ENCODE results near the gene ZCCHC14. TPM values are rescaled to one million over a fixed set of nuclear protein-coding genes. Genes with fewer than 3 reads are reported as not detected.
"Not testable (repeated sequence)": the region's sequence is repeated elsewhere in the genome, so short reads cannot be mapped to it uniquely, and the experiment has no call there.

Gene ZCCHC14
- total RNA-seq, 1 donor from 2014 or later: 13.2 TPM

GRCh38 chr16:87486713-87487247, 6.0 kb downstream of the ZCCHC14 start:
- intact Hi-C loops (cut with DNase I): no loop called here
- ATAC-seq (ENCODE audit: poor library complexity) (no peak), DNase-seq (no peak)

DNA sequence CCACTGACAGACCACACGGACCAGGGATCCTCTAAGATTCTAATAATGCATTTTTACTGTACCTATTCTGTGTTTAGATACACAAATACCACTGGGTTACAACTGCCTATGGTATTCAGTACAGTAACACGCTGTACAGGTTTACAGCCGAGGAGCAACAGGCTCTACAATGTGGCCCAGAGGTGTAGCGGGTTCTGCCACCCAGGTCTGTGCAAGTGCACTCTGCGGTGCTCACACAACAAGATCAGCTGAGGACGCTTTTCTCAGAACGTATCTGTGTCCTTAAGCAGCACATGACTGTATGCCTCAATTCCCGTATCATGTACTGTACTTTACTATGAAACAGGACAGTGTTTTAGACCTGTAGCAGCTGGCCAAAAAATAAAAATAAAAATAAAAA, 6.5 kb downstream of the ZCCHC14 start:
- intact Hi-C loops (cut with DNase I): no loop called here
- DNase-seq (no peak), ATAC-seq (ENCODE audit: poor library complexity) (no peak)

GRCh38 chr16:87485792-87486191, 7.0 kb downstream of the ZCCHC14 start:
- ATAC-seq (ENCODE audit: poor library complexity); DNase-seq; intact Hi-C loops (cut with DNase I): not testable (repeated sequence)

DNA sequence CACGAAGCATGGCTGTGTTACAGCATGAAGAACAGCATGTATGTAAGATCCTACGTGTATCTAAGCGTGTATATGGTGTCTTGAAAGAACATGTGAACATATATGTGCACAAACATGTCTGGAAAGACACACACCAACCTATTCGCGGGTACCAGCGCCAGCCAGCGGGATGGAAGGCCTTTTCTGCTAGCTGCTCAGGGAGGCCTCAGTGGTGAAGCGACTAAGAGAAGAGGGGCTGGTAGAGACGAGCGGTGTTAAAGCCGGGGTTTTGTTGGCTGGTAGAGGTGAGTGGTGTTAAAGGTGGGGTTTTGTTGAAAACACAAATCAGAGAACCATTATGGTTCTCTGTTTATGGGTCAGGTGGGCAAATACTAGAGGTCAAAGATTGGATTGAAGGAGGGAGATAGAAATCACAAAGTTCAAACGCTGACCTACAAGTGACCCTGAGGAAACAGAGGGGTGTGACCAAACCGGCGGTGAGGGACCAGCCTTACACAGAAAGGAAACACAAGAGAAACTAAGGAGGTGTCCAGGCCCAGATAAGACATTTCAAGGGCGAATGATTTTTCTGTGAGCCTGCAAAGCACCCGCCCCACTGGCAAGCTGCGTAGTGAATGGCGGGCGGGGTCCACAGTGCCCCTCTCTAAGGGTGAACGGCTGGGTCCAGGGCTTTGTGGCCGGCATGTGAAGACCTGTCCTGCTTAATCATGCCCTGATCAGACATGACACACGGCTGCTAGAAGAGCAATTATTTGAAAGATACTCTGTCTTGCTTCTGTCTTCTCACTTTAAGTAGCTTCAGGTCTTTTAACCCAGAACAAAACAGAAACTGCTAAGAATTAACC, 8.1 kb downstream of the ZCCHC14 start:
- ATAC-seq (ENCODE audit: poor library complexity) (no peak), DNase-seq (no peak)
- intact Hi-C loops (cut with DNase I): no loop called here

GRCh38 chr16:87483481-87483880, 9.3 kb downstream of the ZCCHC14 start:
- intact Hi-C loops (cut with DNase I): no loop called here
- no peak for DNase-seq
- ATAC-seq (ENCODE audit: poor library complexity): no peak

DNA sequence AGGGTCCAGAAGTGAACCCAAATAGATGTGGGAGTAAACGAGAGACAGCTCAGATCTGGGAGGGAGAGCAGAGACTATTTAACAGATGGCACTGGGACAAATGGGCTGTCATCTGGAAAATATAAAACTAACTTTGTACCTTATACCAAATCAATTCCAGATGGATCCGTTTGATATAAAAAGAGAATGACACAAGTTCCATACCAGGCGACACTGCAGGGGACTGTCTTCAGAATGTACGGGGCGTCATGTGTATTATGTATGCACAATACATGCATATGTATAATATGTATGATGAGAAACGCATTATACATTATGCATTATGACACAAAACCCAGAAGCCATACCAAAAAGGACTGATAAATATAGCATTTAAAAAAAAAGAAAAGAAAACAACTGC, 10.2 kb downstream of the ZCCHC14 start:
- ATAC-seq (ENCODE audit: poor library complexity); DNase-seq; intact Hi-C loops (cut with DNase I): not testable (repeated sequence)

- intact Hi-C loops (cut with DNase I): no loop called here
- ATAC-seq (ENCODE audit: poor library complexity): no peak
Measured at GRCh38 chr16:87482266-87482665, 10.6 kb downstream of the ZCCHC14 start.

GRCh38 chr16:87481711-87482110, 11.1 kb downstream of the ZCCHC14 start:
- ATAC-seq (ENCODE audit: poor library complexity); intact Hi-C loops (cut with DNase I); DNase-seq: not testable (repeated sequence)

More at GRCh38 chr16:87482266-87482665, 10.6 kb downstream of the ZCCHC14 start:
- no peak for DNase-seq

DNA sequence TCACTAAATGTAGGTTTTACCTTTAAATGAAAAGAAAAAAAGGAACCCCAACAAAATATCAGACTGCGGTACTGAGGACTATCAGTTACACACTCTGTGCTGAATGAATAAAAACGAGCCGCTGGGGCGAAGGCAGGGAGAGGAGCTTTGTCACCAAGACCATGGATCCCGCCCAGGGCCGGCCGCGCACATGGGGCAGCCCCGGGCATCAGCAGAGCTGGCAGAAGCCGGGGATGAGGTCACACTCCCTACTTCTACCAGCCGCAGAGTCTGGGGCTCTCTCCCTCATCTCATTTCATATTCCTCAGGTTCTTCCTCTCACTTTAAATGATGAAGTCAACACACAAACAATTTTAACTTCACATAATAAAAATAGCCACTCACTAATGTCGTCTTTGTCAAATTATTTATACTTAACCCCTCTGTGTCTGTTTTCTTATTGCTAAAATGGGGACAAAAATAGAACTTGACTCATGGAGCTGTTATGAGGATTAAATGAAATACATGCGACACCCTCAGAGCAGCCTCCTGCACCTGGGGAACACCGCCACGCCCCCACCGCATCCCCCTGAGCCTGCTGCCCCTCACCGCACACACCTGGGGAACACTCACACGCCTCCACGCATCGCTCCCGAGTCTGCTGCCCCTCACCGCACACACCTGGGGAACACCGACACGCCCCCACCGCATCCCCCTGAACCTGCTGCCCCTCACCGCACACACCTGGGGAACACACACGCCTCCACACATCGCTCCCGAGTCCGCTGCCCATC, 15.4 kb downstream of the ZCCHC14 start:
- DNase-seq (peak; percentile 78), ATAC-seq (ENCODE audit: poor library complexity) (peak; percentile 94)
- intact Hi-C loops (cut with DNase I): not testable (repeated sequence)

- DNase-seq (no peak), ATAC-seq (ENCODE audit: poor library complexity) (no peak)
- intact Hi-C loops (cut with DNase I): no loop called here
Measured at GRCh38 chr16:87474566-87474996, 18.2 kb downstream of the ZCCHC14 start.

GRCh38 chr16:87474017-87474416, 18.8 kb downstream of the ZCCHC14 start:
- ATAC-seq (ENCODE audit: poor library complexity): no peak
- intact Hi-C loops (cut with DNase I): no loop called here

DNA sequence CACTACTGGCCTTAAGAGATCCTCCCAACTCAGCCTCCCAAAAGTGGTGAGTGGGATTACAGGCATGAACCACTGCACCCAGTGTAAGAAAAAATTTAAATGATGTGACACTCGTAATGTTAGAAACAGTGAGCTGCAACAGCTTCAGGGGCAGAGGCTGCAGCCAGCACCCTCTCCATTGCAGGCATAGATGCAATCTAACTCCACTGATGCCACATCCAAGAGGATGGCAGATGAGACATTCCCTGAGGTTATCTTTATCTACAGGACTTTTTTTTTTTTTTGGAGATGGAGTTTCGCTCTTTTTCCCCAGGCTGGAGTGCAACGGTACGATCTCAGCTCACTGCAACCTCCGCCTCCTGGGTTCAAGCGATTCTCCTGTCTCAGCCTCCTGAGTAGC, 19.9 kb downstream of the ZCCHC14 start:
- ATAC-seq (ENCODE audit: poor library complexity): no peak
- DNase-seq: no peak
- intact Hi-C loops (cut with DNase I): no loop called here

More at GRCh38 chr16:87474017-87474416, 18.8 kb downstream of the ZCCHC14 start:
- DNase-seq: no peak

DNA sequence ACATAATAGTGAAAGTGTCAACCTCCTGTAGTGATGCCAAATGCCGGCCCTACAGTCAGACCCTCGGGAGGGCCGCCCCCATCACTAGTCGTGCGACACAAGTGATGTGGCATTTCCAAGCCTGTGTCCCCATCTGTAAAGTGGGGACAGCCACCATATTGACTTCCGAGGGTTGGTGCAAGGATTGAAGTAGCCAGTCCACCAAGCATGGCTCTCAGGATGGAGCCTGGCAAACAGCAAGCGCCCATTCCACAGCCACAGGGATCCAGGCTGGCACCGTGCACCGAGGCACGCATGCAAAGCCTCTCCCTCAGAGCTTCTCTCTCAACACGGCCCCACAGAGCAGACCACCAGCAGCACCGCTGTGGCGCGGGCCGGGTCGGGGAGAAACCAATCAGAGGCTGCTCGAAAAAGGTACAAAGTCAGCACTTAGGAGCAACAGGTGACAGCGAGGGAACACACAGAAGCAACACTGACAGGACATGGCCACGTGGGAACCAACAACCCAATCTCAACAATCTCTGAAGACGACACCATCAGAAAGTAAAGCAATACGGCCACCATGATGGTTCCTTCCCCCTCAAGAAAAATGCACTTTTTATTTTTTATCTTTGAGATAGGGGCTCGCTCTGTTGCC, 20.6 kb downstream of the ZCCHC14 start:
- DNase-seq (no peak), ATAC-seq (ENCODE audit: poor library complexity) (no peak)
- intact Hi-C loops (cut with DNase I): no loop called here

GRCh38 chr16:87471278-87472141, 21.3 kb downstream of the ZCCHC14 start:
- ATAC-seq (ENCODE audit: poor library complexity) (peak; percentile 36), DNase-seq (no peak)
- intact Hi-C loops (cut with DNase I): no loop called here

DNA sequence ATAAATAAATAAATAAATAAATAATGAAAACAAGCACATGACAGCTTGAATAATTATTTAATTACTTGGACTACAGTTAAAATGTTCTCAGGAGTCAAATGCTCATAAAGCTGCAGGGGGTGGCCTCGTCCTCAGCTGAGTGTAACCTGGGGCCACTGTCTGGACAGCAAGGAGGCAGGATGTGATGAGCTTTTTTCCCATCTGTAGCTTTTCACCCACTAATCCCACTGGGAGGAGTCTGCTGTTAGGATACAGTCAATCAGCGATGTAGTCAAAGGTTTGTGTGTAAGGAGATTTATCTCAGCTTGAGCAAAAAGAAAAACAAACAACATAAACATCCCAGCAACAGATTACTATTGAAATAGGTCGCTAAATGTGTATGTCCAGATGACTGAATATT, 22.5 kb downstream of the ZCCHC14 start:
- intact Hi-C loops (cut with DNase I): no loop called here

DNA sequence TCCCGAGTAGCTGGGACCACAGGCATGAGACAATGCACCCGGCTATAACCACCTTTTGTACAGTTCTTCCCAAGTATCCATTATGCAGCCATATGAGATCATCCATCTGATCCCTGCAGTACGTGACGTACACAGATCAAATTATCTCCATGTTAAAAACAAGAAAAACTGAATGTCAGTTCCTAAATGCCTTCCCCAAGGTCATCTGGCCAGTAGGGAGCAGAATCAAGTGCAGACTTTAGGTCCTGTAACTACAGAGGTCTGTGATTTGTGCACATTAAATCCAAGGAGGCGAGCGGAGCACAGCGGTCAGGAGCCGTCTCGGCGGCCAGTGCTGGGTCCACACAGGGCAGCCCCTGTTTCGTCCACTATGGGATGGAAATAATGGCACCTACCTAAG, 23.7 kb downstream of the ZCCHC14 start:
- intact Hi-C loops (cut with DNase I): no loop called here
- no peak for ATAC-seq (ENCODE audit: poor library complexity)
- DNase-seq: no peak

More for the DNA sequence above, 22.5 kb downstream of the ZCCHC14 start:
- DNase-seq (no peak), ATAC-seq (ENCODE audit: poor library complexity) (no peak)

DNA sequence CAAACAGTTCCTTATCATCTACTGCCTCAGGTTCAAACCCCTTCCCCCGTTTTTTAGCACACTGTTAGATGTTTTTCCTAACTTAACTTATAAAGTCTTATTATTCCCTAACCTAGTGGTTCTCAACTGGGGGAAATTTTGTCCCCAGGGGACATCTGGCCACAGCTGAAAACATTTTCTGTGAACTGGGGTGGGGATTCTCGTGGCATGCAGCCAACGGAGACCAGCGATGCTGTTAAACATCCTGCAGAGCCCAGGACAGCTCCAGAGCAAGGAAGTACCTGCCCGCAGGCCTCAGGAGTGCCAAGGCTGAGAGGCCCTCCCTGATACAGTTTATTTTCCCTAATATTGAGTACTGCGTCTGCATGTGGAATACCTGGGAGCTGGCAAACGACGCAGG, 24.3 kb downstream of the ZCCHC14 start:
- ATAC-seq (ENCODE audit: poor library complexity) (no peak), DNase-seq (no peak)
- intact Hi-C loops (cut with DNase I): no loop called here

DNA sequence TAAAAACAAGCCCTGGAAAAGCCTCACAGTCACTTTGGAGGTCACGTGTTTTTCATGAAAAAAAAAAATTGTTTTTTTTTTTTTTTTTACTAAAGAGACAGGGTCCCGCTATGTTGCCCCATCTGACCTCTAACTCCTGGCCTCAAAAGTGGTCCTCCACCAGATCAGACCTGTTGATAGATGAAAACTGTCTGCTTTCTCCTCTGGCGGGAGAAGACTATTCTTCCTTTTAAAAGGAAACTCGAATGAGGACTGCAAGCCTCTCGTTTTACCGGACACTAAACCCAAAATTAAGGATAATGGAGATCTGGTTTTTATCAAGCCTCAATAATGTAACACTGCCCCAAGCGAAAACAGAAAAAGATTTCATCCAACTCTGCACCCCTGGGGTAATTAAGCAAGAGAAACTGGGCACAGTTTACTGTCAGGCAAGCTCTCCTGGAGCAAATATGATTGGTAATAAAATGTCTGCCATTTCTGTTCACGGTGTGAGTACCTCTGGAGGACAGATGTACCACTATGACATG, 25.8 kb downstream of the ZCCHC14 start:
- intact Hi-C loops (cut with DNase I): no loop called here
- ATAC-seq (ENCODE audit: poor library complexity): no peak

More for the DNA sequence above, 25.8 kb downstream of the ZCCHC14 start:
- DNase-seq: no peak
